Brain microvascular endothelial cell (primary cell): Measurements from ENCODE around the gene OR2D2.
"Not testable (repeated sequence)": the region's sequence is repeated elsewhere in the genome, so short reads cannot be mapped to it uniquely, and the experiment has no call there.

Experiments used
- DNase-seq: peaks from one replicate; pipeline ENCODE4 v3.0.0-alpha.2; 2020
- H3K27ac ChIP-seq: fragments of 250-450 bp; sonication (Bioruptor Pico); 2 replicates; pipeline ENCODE4 v1.5.1; 2020; ENCODE audit warnings: mild to moderate bottlenecking, moderate library complexity
- H3K27me3 ChIP-seq: fragments of 250-450 bp; sonication (Bioruptor Pico); replicated peaks from 2 replicates; pipeline ENCODE4 v1.5.1; 2020; ENCODE audit warnings: mild to moderate bottlenecking
- H3K36me3 ChIP-seq: fragments of 250-450 bp; sonication (Bioruptor Pico); replicated peaks from 2 replicates; pipeline ENCODE4 v1.5.1; 2020; ENCODE audit warnings: mild to moderate bottlenecking
- H3K4me3 ChIP-seq: 2 replicates; pipeline ENCODE4 v1.5.1; 2011; ENCODE audit warnings: low read depth, mild to moderate bottlenecking, control low read depth, low read length, moderate library complexity
- CTCF ChIP-seq: IDR thresholded peaks from 2 replicates; pipeline ENCODE4 v1.5.1; 2011; ENCODE audit warnings: low read depth, mild to moderate bottlenecking, moderate library complexity, low read length, control low read depth, inconsistent platforms; ENCODE audit errors: missing control alignments
- in situ Hi-C: cut with HindIII; loops from 2 replicates; pipeline ENCODE4 v1.10.0; 2017; ENCODE audit warnings: low sequenced_read_pairs, low pct_ligation_motif_present

The OR2D2 gene

GRCh38 chr11:6894097-6894496 is 1.8 kb upstream of the OR2D2 start:
- in situ Hi-C loops: no loop called here
- H3K4me3 ChIP-seq: no peak overlapping the region
- DNase-seq: no peak
- H3K27ac ChIP-seq: no peak overlapping the region
- no peaks in the 10 kb centered on the region for H3K27me3 ChIP-seq
- H3K36me3 ChIP-seq: no peaks in the 10 kb centered on the region
- no peak for TF ChIP-seq CTCF

DNA sequence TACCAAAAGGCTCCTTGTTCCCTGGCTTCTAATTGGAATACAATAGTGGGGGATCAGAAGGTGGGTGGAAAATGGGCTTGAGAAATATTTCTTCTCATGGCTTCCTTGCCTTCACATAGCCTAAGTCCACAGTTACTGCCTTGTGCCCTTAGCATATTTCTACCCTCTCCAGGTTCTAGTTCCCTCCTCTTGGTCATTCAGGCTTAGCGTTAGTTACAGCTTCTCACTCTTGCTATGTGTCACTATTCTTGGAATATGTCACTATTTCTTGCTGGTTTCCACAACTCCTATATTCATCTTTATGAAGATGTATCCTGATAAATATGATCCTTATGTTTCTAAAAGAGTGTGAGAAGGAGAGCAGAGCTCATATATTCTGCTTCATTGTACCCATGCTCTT is 2.5 kb downstream of the OR2D2 start:
- no peaks in the 10 kb centered on the region for H3K27me3 ChIP-seq
- in situ Hi-C loops: no loop called here
- H3K4me3 ChIP-seq: no peak overlapping the region
- TF ChIP-seq CTCF: no peak
- H3K27ac ChIP-seq: no peak overlapping the region
- no peaks in the 10 kb centered on the region for H3K36me3 ChIP-seq
- DNase-seq: no peak

- Histone ChIP-seq H3K27me3 (no peaks in the 10 kb centered on the region), H3K27ac (no peak overlapping the region), H3K36me3 (no peaks in the 10 kb centered on the region), H3K4me3 (no peak overlapping the region)
- TF ChIP-seq CTCF: no peak
- in situ Hi-C loops: no loop called here
- no peak for DNase-seq
Observed at GRCh38 chr11:6888830-6889229, 3.5 kb downstream of the OR2D2 start.

- H3K27me3 ChIP-seq, in situ Hi-C loops: not testable (repeated sequence)
Observed at GRCh38 chr11:6887711-6888110, 4.6 kb downstream of the OR2D2 start.

GRCh38 chr11:6882751-6883150 is 9.5 kb downstream of the OR2D2 start:
- no peak overlapping the region for H3K4me3 ChIP-seq
- no peak overlapping the region for H3K27ac ChIP-seq
- no peak for TF ChIP-seq CTCF
- H3K36me3 ChIP-seq: no peaks in the 10 kb centered on the region
- no peaks in the 10 kb centered on the region for H3K27me3 ChIP-seq
- in situ Hi-C loops: no loop called here
- DNase-seq: no peak

More at GRCh38 chr11:6887711-6888110, 4.6 kb downstream of the OR2D2 start:
- not testable (repeated sequence) for H3K36me3 ChIP-seq, DNase-seq, H3K27ac ChIP-seq, H3K4me3 ChIP-seq

GRCh38 chr11:6876914-6877313 is 15.4 kb downstream of the OR2D2 start:
- no peaks in the 10 kb centered on the region for H3K36me3 ChIP-seq
- in situ Hi-C loops: no loop called here
- H3K27me3 ChIP-seq: no peaks in the 10 kb centered on the region
- TF ChIP-seq CTCF: no peak
- DNase-seq: no peak
- H3K27ac ChIP-seq: no peak overlapping the region
- no peak overlapping the region for H3K4me3 ChIP-seq
